H4 (cell line): ENCODE measurements around the gene SLC38A1. TPM values are rescaled to one million over a fixed set of nuclear protein-coding genes. Genes with fewer than 3 reads are reported as not detected.

Experiments
- DNase-seq: peaks from one replicate; pipeline ENCODE4 v3.0.0-alpha.2; 2015; ENCODE audit warnings: low spot score
- total RNA-seq: library from RNA; depleted of rRNA; stranded (reverse); fragments of >200 nt; shearing (Covaris generic); gene quantifications from 2 replicates; pipeline ENCODE4 v1.2.3, GENCODE V29; 2014

SLC38A1 gene
- total RNA-seq, 1 experiment from 2014 or later = 111 TPM

- no peak for DNase-seq
Observed at GRCh38 chr12:46233423-46233822, 35.4 kb downstream of the SLC38A1 start.

- no peak for DNase-seq
Observed at GRCh38 chr12:46230983-46231382, 37.9 kb downstream of the SLC38A1 start.

GRCh38 chr12:46230306-46230705 is 38.5 kb downstream of the SLC38A1 start:
- no peak for DNase-seq

GRCh38 chr12:46227616-46228015 is 41.2 kb downstream of the SLC38A1 start:
- no peak for DNase-seq

- DNase-seq = no peak
Observed at GRCh38 chr12:46224386-46224785, 44.5 kb downstream of the SLC38A1 start.

- DNase-seq = no peak
Observed at GRCh38 chr12:46223047-46223446, 45.8 kb downstream of the SLC38A1 start.

- DNase-seq = no peak
Observed at GRCh38 chr12:46222636-46223035, 46.2 kb downstream of the SLC38A1 start.

GRCh38 chr12:46221255-46222128 is 47.4 kb downstream of the SLC38A1 start:
- DNase-seq = no peak

GRCh38 chr12:46219877-46220655 is 48.8 kb downstream of the SLC38A1 start:
- peak; percentile 10 for DNase-seq

GRCh38 chr12:46219132-46219876 is 49.5 kb downstream of the SLC38A1 start:
- DNase-seq = no peak

GRCh38 chr12:46218322-46219095 is 50.3 kb downstream of the SLC38A1 start:
- no peak for DNase-seq

- DNase-seq = no peak
Observed at GRCh38 chr12:46217541-46218321, 51.1 kb downstream of the SLC38A1 start.

- no peak for DNase-seq
Observed at GRCh38 chr12:46214668-46215436, 54.0 kb downstream of the SLC38A1 start.

GRCh38 chr12:46212108-46212982 is 56.5 kb downstream of the SLC38A1 start:
- DNase-seq = no peak

- DNase-seq = no peak
Observed at GRCh38 chr12:46210873-46211439, 57.9 kb downstream of the SLC38A1 start.

- DNase-seq = no peak
Observed at GRCh38 chr12:46209914-46210872, 58.6 kb downstream of the SLC38A1 start.

GRCh38 chr12:46209170-46209569 is 59.7 kb downstream of the SLC38A1 start:
- peak; percentile 16 for DNase-seq
